ENCODE results near the gene FRMD6.

GRCh38 chr14:51644217-51644933, 7.3 kb upstream of the FRMD6 start:
- TF ChIP-seq CTCF (conservative IDR thresholded peaks at IDR 0.05; ENCODE audit: low read length) (no peak), EZH2phosphoT487 (IDR thresholded peaks at IDR 0.05; ENCODE audit: borderline replicate concordance) (no peak)

All from Loucy (cell line).